Caco-2 (cell line): ENCODE results near the gene DLEC1. TPM values are rescaled to one million over a fixed set of nuclear protein-coding genes. Genes with fewer than 3 reads are reported as not detected.

Source experiments
- BruUV-seq: library from RNA; stranded (reverse); fragments of 400-500 nt; replicated peaks from 2 replicates; lab custom pipeline; 2021; lab: Mats Ljungman, UMichigan
- CTCF ChIA-PET: fragments of 300-600 bp; sonication (Branson Sonifier 250); formaldehyde crosslinking; loops from one replicate; lab custom pipeline; 2022; ENCODE audit warnings: antibody characterized with exemption; lab: Charles Lee
- POLR2A ChIA-PET: fragments of 300-600 bp; sonication (Branson Sonifier 250); formaldehyde crosslinking; loops from one replicate; lab custom pipeline; 2022; ENCODE audit warnings: antibody characterized with exemption; lab: Charles Lee
- DNase-seq, 2 experiments: peaks; one replicate each; pipeline versions ENCODE4 v3.0.0 to v3.0.0-alpha.2; 2020 to 2022
- H3K27me3 ChIP-seq: replicated peaks from 2 replicates; pipeline ENCODE4 v1.6.0; 2011; ENCODE audit warnings: low read length; ENCODE audit not compliant: control insufficient read depth, insufficient read depth
- H3K36me3 ChIP-seq: 2 replicates; pipeline ENCODE4 v1.5.1; 2011; ENCODE audit warnings: low read length; ENCODE audit not compliant: control insufficient read depth, insufficient read depth
- H3K4me1 ChIP-seq: fragments of 250-450 bp; sonication (Bioruptor Pico); 2 replicates; pipeline ENCODE4 v1.5.1; 2020; ENCODE audit warnings: mild to moderate bottlenecking
- H3K4me3 ChIP-seq: 2 replicates; pipeline ENCODE4 v1.5.1; 2011; ENCODE audit warnings: low read depth, mild to moderate bottlenecking, control low read depth, low read length
- H3K9me3 ChIP-seq: fragments of 250-450 bp; sonication (Bioruptor Pico); 2 replicates; pipeline ENCODE4 v1.5.1; 2020; ENCODE audit warnings: mild to moderate bottlenecking, moderate library complexity
- H3K27ac Mint-ChIP-seq: one replicate; pipeline ENCODE4 v1.8.0; 2022; ENCODE audit warnings: mixed read lengths; ENCODE audit not compliant: unreplicated experiment
- H3K27me3 Mint-ChIP-seq: one replicate; pipeline ENCODE4 v1.8.0; 2022; ENCODE audit warnings: mixed read lengths; ENCODE audit not compliant: insufficient read depth, unreplicated experiment
- H3K36me3 Mint-ChIP-seq: one replicate; pipeline ENCODE4 v1.8.0; 2022; ENCODE audit warnings: mild to moderate bottlenecking, mixed read lengths; ENCODE audit not compliant: insufficient read depth, unreplicated experiment
- H3K4me1 Mint-ChIP-seq: one replicate; pipeline ENCODE4 v1.8.0; 2022; ENCODE audit warnings: low read depth, mixed read lengths; ENCODE audit not compliant: unreplicated experiment
- H3K4me3 Mint-ChIP-seq: one replicate; pipeline ENCODE4 v1.8.0; 2022; ENCODE audit warnings: mild to moderate bottlenecking, moderate library complexity, mixed read lengths; ENCODE audit not compliant: unreplicated experiment
- H3K9me3 Mint-ChIP-seq: one replicate; pipeline ENCODE4 v1.8.0; 2022; ENCODE audit warnings: mixed read lengths; ENCODE audit not compliant: unreplicated experiment
- intact Hi-C: fragments of 100-400 bp; cut with micrococcal nuclease; formaldehyde crosslinking; loops from one replicate; pipeline ENCODE4 v1.10.0; 2022; ENCODE audit not compliant: unreplicated experiment
- total RNA-seq: library from RNA; stranded (reverse); gene quantifications from 2 replicates; pipeline ENCODE4 v1.2.3, GENCODE V29; 2022
- TF ChIP-seq, protein P1 (sequence below), 2 experiments: fragments of 200-600 bp in 1 of 2; IDR thresholded peaks; 1 replicate in 1 of 2; 2 replicates in 1 of 2; pipeline versions ENCODE4 v1.5.1 to v1.8.0; 2011 to 2022; ENCODE audit warnings: antibody characterized with exemption in 1 of 2, control low read depth in 1 of 2, inconsistent platforms in 1 of 2, low read depth in 1 of 2, low read length in 1 of 2, mild to moderate bottlenecking in 1 of 2, moderate library complexity in 1 of 2; ENCODE audit not compliant: insufficient read depth in 1 of 2, severe bottlenecking in 1 of 2, unreplicated experiment in 1 of 2

DLEC1 gene
- total RNA-seq, 1 experiment from 2014 or later: 0.11 TPM

DNA sequence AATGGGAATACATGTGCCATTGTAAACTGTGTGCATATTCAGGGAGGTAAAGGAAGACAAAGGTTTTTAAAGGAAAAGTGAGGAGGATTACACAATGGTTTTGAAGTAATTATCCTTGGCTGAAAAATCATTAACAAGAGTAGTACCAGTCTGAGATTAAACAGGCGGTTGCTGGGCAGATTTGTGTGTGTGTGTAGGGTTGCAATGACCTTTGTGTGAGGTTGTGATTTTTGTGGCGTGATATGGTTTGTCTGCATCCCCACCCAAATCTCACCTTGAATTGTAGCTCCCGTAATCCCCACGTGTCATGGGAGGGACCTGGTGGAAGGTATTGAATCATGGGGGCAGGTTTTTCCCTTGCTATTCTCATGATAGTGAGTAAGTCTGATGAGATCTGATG is 7.0 kb downstream of the DLEC1 start:
- Histone ChIP-seq H3K36me3 (no peaks in the 10 kb centered on the region), H3K9me3 (no peaks in the 10 kb centered on the region), H3K4me3 (no peak overlapping the region), H3K27me3 (no peaks in the 10 kb centered on the region), H3K4me1 (no peaks in the 10 kb centered on the region)
- intact Hi-C loops: no loop called here
- TF ChIP-seq, protein P1, sequence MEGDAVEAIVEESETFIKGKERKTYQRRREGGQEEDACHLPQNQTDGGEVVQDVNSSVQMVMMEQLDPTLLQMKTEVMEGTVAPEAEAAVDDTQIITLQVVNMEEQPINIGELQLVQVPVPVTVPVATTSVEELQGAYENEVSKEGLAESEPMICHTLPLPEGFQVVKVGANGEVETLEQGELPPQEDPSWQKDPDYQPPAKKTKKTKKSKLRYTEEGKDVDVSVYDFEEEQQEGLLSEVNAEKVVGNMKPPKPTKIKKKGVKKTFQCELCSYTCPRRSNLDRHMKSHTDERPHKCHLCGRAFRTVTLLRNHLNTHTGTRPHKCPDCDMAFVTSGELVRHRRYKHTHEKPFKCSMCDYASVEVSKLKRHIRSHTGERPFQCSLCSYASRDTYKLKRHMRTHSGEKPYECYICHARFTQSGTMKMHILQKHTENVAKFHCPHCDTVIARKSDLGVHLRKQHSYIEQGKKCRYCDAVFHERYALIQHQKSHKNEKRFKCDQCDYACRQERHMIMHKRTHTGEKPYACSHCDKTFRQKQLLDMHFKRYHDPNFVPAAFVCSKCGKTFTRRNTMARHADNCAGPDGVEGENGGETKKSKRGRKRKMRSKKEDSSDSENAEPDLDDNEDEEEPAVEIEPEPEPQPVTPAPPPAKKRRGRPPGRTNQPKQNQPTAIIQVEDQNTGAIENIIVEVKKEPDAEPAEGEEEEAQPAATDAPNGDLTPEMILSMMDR (IDR thresholded peaks at IDR 0.05; ENCODE audit: insufficient read depth in 1 of 2, low read depth in 1 of 2, low read length in 1 of 2, severe bottlenecking in 1 of 2, unreplicated experiment in 1 of 2): no peak
- no TSS peak for BruUV-seq
- no peak for DNase-seq
- H3K27ac Mint-ChIP-seq: no peak overlapping the region
- no peaks in the 10 kb centered on the region for H3K4me1 Mint-ChIP-seq
- POLR2A ChIA-PET: no interaction called here
- no peaks in the 10 kb centered on the region for H3K9me3 Mint-ChIP-seq
- H3K27me3 Mint-ChIP-seq: peaks cover 7% of the 10 kb centered on the region
- CTCF ChIA-PET: no interaction called here
- no peaks in the 10 kb centered on the region for H3K36me3 Mint-ChIP-seq
- H3K4me3 Mint-ChIP-seq: no peak overlapping the region

DNA sequence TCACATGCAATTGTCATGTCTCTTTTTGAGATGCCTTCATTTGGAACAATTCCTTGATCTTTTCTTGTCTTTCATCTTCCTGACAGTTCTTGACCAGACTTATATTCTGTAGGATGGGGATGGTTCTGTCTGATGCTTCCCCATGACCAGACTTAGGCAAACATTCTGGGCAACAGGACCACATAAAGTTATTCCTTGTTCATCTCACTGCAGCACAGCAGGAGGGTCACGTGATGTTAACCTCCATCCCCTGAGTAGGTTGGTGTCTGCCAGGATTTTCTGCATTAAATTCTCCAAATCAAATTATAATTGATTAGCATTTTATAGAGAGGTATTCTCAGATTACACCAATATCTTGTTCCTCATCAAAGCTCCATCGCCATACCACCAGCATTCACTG is 7.8 kb downstream of the DLEC1 start:
- no peak overlapping the region for H3K27ac Mint-ChIP-seq
- no peaks in the 10 kb centered on the region for H3K4me1 ChIP-seq
- no peak for DNase-seq
- no peaks in the 10 kb centered on the region for H3K4me1 Mint-ChIP-seq
- no peak overlapping the region for H3K4me3 ChIP-seq
- no peaks in the 10 kb centered on the region for H3K27me3 ChIP-seq
- BruUV-seq: no TSS peak
- POLR2A ChIA-PET: no interaction called here
- no peaks in the 10 kb centered on the region for H3K9me3 ChIP-seq
- no peaks in the 10 kb centered on the region for H3K9me3 Mint-ChIP-seq
- TF ChIP-seq, protein P1 (IDR thresholded peaks at IDR 0.05; ENCODE audit: insufficient read depth in 1 of 2, low read depth in 1 of 2, low read length in 1 of 2, severe bottlenecking in 1 of 2, unreplicated experiment in 1 of 2): no peak
- H3K27me3 Mint-ChIP-seq: peaks cover 8% of the 10 kb centered on the region
- no peaks in the 10 kb centered on the region for H3K36me3 Mint-ChIP-seq
- intact Hi-C loops: no loop called here
- H3K4me3 Mint-ChIP-seq: no peak overlapping the region
- CTCF ChIA-PET: no interaction called here
- no peaks in the 10 kb centered on the region for H3K36me3 ChIP-seq

DNA sequence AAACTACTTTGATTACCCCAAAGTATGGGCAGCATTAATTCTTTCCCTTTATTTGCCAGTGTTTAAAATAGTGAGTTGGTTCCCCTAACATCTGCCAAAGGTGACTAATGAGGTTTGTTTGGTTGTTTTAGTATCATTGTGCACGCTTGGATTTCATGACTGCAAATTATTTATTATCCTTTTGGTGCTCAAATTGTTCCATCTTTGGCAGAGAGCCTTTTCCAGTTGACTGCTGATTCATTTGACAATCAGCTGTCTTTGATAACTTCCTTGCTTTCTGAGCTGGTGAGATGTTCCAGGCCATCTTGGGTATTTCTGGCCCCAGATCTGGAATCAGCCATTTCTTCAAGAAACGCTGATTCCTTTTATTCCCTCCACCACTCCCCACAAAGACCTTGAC is 8.9 kb downstream of the DLEC1 start:
- CTCF ChIA-PET: no interaction called here

More for the DNA sequence above, 8.9 kb downstream of the DLEC1 start:
- Histone ChIP-seq H3K36me3 (no peaks in the 10 kb centered on the region), H3K4me3 (no peak overlapping the region), H3K27me3 (no peaks in the 10 kb centered on the region), H3K4me1 (no peaks in the 10 kb centered on the region), H3K9me3 (no peaks in the 10 kb centered on the region)
- TF ChIP-seq, protein P1 (IDR thresholded peaks at IDR 0.05; ENCODE audit: insufficient read depth in 1 of 2, low read depth in 1 of 2, low read length in 1 of 2, severe bottlenecking in 1 of 2, unreplicated experiment in 1 of 2): no peak
- POLR2A ChIA-PET: no interaction called here
- Mint-ChIP-seq H3K4me1 (no peaks in the 10 kb centered on the region), H3K4me3 (no peak overlapping the region), H3K27ac (no peak overlapping the region), H3K36me3 (no peaks in the 10 kb centered on the region), H3K9me3 (no peaks in the 10 kb centered on the region), H3K27me3 (peaks cover 8% of the 10 kb centered on the region)
- no TSS peak for BruUV-seq
- intact Hi-C loops: no loop called here
- DNase-seq: no peak
